GM12873 (cell line): ENCODE results near the gene ARMC3.

Experiments
- TF ChIP-seq, protein P1 (sequence below): IDR thresholded peaks from 2 replicates; pipeline ENCODE4 v1.5.1; 2012; ENCODE audit warnings: low read depth, mild to moderate bottlenecking, moderate library complexity, low read length, control low read depth; ENCODE audit not compliant: insufficient read depth; ENCODE audit errors: missing control alignments

ARMC3 gene

DNA sequence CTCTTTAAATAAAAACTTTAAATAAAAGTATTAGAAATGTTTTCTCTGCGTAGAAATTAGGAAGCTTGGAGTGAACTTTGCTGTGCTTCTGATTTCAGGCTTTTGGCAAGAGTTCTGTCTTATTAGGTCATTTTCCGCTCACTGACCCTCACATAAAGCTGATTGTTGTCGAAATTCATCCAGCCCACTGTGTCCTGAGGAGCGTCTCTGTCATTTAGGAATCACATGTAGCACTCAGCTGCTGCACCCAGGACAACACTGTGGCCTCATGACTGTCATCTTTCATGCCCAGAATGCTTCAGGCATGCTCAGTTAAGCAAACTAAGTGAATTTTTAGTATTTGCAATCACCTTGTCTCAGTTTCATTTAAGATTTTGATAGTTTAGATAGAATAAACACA is 109.7 kb downstream of the ARMC3 start:
- TF ChIP-seq, protein P1, sequence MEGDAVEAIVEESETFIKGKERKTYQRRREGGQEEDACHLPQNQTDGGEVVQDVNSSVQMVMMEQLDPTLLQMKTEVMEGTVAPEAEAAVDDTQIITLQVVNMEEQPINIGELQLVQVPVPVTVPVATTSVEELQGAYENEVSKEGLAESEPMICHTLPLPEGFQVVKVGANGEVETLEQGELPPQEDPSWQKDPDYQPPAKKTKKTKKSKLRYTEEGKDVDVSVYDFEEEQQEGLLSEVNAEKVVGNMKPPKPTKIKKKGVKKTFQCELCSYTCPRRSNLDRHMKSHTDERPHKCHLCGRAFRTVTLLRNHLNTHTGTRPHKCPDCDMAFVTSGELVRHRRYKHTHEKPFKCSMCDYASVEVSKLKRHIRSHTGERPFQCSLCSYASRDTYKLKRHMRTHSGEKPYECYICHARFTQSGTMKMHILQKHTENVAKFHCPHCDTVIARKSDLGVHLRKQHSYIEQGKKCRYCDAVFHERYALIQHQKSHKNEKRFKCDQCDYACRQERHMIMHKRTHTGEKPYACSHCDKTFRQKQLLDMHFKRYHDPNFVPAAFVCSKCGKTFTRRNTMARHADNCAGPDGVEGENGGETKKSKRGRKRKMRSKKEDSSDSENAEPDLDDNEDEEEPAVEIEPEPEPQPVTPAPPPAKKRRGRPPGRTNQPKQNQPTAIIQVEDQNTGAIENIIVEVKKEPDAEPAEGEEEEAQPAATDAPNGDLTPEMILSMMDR: no peak

DNA sequence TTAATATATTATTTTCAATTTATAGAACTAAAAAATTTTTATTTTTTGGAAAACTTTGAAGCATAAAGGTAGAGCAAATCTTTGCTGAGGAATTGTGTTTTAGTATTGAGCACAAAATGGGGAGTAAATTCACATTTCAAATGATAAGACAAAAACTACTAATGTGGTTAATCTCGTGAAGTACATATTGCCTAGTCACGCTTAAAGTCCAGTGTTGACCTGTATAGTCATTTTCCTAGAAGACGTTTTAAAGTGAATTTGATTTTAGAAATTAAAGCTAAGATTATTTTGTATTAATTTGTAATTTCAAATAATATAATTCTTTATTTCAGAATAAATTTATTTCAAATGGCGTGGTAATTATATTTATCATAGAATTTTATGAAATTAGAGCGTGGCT is 110.3 kb downstream of the ARMC3 start:
- TF ChIP-seq, protein P1: no peak

DNA sequence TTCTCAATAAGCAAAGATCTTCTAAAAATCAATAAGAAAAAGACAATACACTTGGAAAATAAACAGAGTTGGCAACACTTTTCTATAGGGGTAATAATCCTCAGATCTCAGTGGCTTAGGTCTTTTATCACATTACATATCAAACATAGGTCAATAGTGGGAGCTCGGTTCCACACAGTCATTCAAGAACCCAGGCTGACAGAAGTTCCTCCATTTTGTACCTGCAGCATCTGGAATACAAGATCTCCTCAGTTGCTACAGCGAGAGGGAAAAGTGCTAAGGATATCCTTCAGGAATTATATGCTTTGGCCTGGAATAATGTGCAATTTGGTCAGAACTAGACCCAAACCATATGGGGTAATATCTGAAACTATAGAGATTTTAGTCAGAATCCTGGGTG is 112.1 kb downstream of the ARMC3 start:
- TF ChIP-seq, protein P1: no peak

DNA sequence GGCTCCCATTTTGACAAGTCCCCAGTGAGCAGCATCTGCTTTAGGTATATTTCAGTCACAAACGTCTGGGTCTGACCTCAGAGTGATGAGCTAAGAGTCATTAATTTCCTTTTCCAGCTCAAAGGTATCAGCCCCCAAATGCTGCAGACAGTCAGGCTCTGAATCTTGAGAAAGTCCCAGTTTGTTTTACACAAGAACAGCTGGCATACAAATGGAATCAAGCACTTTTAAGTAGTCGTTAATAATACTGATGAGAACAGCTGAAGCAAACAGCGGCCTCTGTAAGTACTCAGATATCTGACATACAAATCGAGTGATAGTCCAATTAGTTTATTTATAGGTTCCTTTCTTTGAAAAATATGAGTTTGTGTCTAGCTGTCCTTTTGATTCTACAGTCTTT is 118.2 kb downstream of the ARMC3 start:
- TF ChIP-seq, protein P1: no peak

DNA sequence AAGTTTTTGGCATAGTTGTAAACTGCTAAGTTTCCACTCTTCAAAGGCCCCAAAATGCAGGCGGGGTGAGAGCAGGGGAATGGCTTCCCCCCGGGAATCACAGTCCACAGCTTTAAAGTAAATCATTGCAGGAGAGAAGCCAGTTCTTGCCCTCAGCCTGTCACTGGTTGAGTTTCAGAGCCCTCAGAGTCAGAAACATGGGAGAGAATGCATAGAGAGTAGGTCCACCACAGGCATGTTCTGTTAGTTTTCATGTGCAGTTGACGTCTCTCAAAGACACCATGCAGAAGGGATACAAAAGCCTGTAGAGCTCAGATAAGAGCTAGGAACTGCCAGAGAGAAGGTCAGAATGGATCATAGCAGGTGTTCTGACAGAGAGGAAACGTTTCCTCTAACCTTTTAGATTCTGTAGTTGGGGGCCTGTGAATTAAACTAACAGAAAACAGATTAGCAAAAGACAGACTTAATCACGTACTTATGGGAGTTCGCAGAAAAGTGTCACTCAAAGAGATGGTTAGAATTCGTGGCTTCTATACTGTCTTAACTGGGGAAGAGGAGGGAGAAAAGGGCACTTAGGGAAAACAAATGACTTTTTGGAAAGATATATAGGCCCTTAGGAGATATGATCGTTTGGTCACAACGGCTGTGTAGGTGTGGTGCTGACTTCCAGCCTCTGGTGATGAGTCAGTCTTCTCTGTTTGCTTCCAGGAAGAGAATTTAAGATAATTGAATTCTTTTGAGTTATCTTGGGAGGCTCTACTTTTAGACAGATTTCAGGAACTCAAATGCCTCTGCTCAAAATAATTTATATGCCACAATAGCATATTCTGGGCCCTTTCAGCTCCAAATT is 119.6 kb downstream of the ARMC3 start:
- TF ChIP-seq, protein P1: no peak

DNA sequence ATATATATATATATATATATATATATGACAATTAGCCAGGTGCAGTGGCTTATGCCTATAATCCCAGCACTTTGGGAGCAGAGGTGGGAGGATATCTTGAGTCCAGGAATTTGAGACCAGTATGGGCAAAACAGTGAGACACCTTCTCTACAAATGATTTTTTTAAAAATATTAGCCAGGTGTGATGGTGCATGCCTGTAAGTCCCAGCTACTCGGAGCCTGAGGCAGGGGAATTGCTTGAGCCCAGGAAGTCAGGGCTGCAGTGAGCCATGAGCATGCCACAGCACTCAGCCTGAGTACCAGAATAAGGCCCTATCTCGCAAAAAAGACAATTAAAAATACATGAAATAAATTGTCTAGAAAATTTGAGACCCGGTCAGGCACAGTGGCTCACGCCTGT is 120.3 kb downstream of the ARMC3 start:
- TF ChIP-seq, protein P1: no peak

DNA sequence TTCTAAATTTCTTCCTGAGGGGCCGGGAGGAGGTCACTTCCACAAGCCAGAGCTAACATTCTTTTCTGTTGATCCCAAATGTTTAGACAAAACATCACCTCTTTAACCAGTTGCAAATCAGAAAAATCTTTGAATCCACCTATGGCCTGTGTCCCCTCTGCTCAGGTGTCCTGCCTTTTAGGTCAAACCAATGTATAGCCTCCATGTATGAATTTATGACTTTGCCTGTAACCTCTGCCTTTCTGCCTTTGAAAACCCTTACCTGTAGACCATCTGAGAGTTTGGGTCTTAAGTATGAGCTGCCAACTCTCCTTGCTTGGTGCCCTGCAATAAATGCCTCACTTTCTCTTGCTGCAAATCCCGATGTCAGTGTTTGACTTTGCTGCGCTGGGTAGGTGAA is 123.4 kb downstream of the ARMC3 start:
- TF ChIP-seq, protein P1: no peak
